Naive thymus-derived CD4-positive, alpha-beta T cell (primary cell): ENCODE measurements around the gene SKAP1. TPM values are rescaled to one million over a fixed set of nuclear protein-coding genes. Genes with fewer than 3 reads are reported as not detected.

Source experiments
- ATAC-seq: fragments of 150-1000 bp; cut with Tn5 transposase; 2 replicates; pipeline ENCODE4 v1.10.0; 2021; ENCODE audit warnings: mild to moderate bottlenecking, moderate library complexity
- CTCF ChIA-PET: fragments of 350-600 bp; sonication (Branson Sonifier 250); formaldehyde crosslinking; loops from one replicate; lab custom pipeline; 2021; ENCODE audit warnings: antibody characterized with exemption; lab: Charles Lee
- POLR2A ChIA-PET: fragments of 350-600 bp; sonication (Branson Sonifier 250); formaldehyde crosslinking; loops from one replicate; lab custom pipeline; 2021; ENCODE audit warnings: antibody characterized with exemption, inconsistent platforms; lab: Charles Lee
- DNase-seq, 9 donors: peaks; one replicate each; pipeline versions ENCODE4 v3.0.0 to v3.0.0-alpha.2; 2020 to 2022; ENCODE audit warnings: mixed read lengths in 1 of 9
- H3K27ac ChIP-seq: one replicate; pipeline ENCODE4 v1.7.0; 2013; ENCODE audit warnings: mild to moderate bottlenecking, low read depth, low read length, moderate library complexity
- H3K27me3 ChIP-seq, 2 donors: one replicate each; pipeline ENCODE4 v1.7.0; 2013; ENCODE audit warnings: low read length in 2 of 2, mild to moderate bottlenecking in 2 of 2, moderate library complexity in 2 of 2; ENCODE audit not compliant: control insufficient read depth in 2 of 2, insufficient read depth in 2 of 2
- H3K36me3 ChIP-seq, 3 experiments: 1 replicate in 2 of 3; 2 replicates in 1 of 3; pipeline ENCODE4 v1.7.0; 2013; ENCODE audit warnings: low read length in 3 of 3, mild to moderate bottlenecking in 3 of 3, moderate library complexity in 1 of 3; ENCODE audit not compliant: insufficient read depth in 3 of 3, control insufficient read depth in 2 of 3
- H3K4me1 ChIP-seq, 2 donors: one replicate each; pipeline ENCODE4 v1.7.0; 2013; ENCODE audit warnings: low read length in 2 of 2, mild to moderate bottlenecking in 2 of 2, moderate library complexity in 1 of 2; ENCODE audit not compliant: control insufficient read depth in 2 of 2, insufficient read depth in 2 of 2
- H3K4me3 ChIP-seq: 2 replicates; pipeline ENCODE4 v1.7.0; 2013; ENCODE audit warnings: mild to moderate bottlenecking, low read length
- H3K9me3 ChIP-seq, 3 experiments: 1 replicate in 2 of 3; 2 replicates in 1 of 3; pipeline ENCODE4 v1.7.0; 2013; ENCODE audit warnings: low read length in 3 of 3; ENCODE audit not compliant: control insufficient read depth in 2 of 3
- H3K27ac Mint-ChIP-seq, 9 donors: one replicate each; pipeline ENCODE4 v1.8.0; 2020 to 2022; ENCODE audit warnings: mixed read lengths in 9 of 9, mild to moderate bottlenecking in 8 of 9, moderate library complexity in 5 of 9, inconsistent platforms in 2 of 9
- H3K27me3 Mint-ChIP-seq, 5 donors: one replicate each; pipeline ENCODE4 v1.8.0; 2021 to 2022; ENCODE audit warnings: mixed read lengths in 5 of 5, mild to moderate bottlenecking in 1 of 5
- H3K36me3 Mint-ChIP-seq, 5 donors: one replicate each; pipeline ENCODE4 v1.8.0; 2020 to 2022; ENCODE audit warnings: mixed read lengths in 5 of 5, mild to moderate bottlenecking in 3 of 5, inconsistent platforms in 1 of 5
- H3K4me1 Mint-ChIP-seq, 7 donors: one replicate each; pipeline ENCODE4 v1.8.0; 2020 to 2022; ENCODE audit warnings: mixed read lengths in 7 of 7, mild to moderate bottlenecking in 3 of 7, inconsistent platforms in 1 of 7
- H3K4me3 Mint-ChIP-seq, 10 donors: one replicate each; pipeline ENCODE4 v1.8.0; 2020 to 2022; ENCODE audit warnings: mild to moderate bottlenecking in 10 of 10, mixed read lengths in 10 of 10, moderate library complexity in 6 of 10, inconsistent platforms in 2 of 10
- H3K9me3 Mint-ChIP-seq, 11 donors: one replicate each; pipeline ENCODE4 v1.8.0; 2020 to 2022; ENCODE audit warnings: mixed read lengths in 11 of 11, mild to moderate bottlenecking in 4 of 11, inconsistent platforms in 1 of 11, moderate library complexity in 1 of 11
- intact Hi-C, 2 donors: fragments of 100-400 bp; cut with micrococcal nuclease; formaldehyde crosslinking; loops; one replicate each; pipeline ENCODE4 v1.15.1; 2023
- polyA plus RNA-seq, 2 donors: library from polyadenylated mRNA; unstranded; fragments of 300-500 nt; fragmentation: Illumina TruSeq; gene quantifications; one replicate each; pipeline ENCODE4 v1.2.3, GENCODE V29; 2021
- total RNA-seq, 6 experiments: library from RNA in 5 of 6; stranded (reverse) in 5 of 6; gene quantifications; 1 replicate in 5 of 6; 2 replicates in 1 of 6; pipeline ENCODE4 v1.2.3 and lab custom pipeline; 2021 to 2026

Gene SKAP1
- total and polyA plus RNA-seq, 7 experiments from 2014 or later = 99.3 to 289 (median 109) TPM

DNA sequence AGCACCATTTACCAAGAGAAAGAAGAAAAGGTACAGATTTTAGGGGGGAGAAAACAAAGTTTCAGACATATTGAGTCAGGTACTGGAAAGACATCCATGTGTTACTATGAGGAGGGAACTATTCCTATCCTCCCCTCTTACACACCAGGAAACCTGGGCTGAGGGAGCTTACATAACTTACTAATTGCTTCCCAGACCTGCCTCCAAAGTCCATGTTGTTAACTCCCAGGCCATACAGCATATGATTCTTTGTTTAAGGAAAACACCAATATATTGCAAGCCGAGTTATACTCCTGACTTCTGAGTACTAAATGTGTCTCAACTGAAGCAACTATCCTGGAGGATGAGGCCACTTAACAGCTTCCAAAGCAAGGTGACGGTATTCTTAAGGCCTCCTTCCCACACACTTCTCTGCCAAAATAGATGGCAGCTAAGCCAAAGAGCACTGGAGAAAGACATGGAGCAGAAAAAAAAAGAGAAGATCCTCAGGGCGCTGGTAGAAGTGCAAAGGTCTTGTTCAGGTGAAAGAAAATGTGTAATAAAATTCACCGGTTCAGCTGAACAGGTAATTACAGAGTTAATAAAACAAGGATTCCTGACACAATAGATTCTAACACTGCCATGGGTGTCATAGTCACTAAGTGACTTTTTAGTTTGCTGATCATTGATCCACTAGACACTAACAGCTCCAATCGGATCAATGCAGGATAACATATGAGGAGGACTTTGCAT lies 151.1 kb downstream of the SKAP1 start:
- no peaks in the 10 kb centered on the region for H3K4me1 ChIP-seq
- H3K9me3 ChIP-seq = no peaks in the 10 kb centered on the region
- Mint-ChIP-seq H3K27me3 (no peaks in the 10 kb centered on the region), H3K9me3 (no peaks in the 10 kb centered on the region), H3K4me3 (no peak overlapping the region), H3K27ac (peak overlapping the region in 1 of 9 donors; percentile 2), H3K36me3 (peaks cover 0 to 21% (median 16%) of the 10 kb centered on the region in 5 donors), H3K4me1 (peaks cover 5 to 35% (median 23%) of the 10 kb centered on the region in 7 donors)
- H3K4me3 ChIP-seq = no peak overlapping the region
- H3K27ac ChIP-seq = no peak overlapping the region
- ChIA-PET POLR2A (interaction anchor here (0.5 kb wide), 1 partner anchor 1424 kb away, joined by 3 read pairs; no protein-coding TSS in a partner anchor), CTCF (interaction anchor here (1.2 kb wide), 1 partner anchor 13 kb away, joined by 3 read pairs; no protein-coding TSS in a partner anchor)
- H3K27me3 ChIP-seq = no peaks in the 10 kb centered on the region
- ATAC-seq (no peak), DNase-seq (no peak)
- peaks cover 0 to 8% (median 0%) of the 10 kb centered on the region in 3 experiments for H3K36me3 ChIP-seq
- intact Hi-C loops = no loop called here

GRCh38 chr17:48276776-48277175 lies 153.2 kb downstream of the SKAP1 start:
- ATAC-seq (no peak), DNase-seq (no peak)
- Mint-ChIP-seq H3K27ac (peak overlapping the region in 1 of 9 donors; percentile 41), H3K4me1 (peaks cover 3 to 33% (median 12%) of the 10 kb centered on the region in 7 donors), H3K36me3 (peaks cover 0 to 21% (median 16%) of the 10 kb centered on the region in 5 donors), H3K9me3 (no peaks in the 10 kb centered on the region), H3K27me3 (no peaks in the 10 kb centered on the region), H3K4me3 (no peak overlapping the region)
- H3K4me1 ChIP-seq = no peaks in the 10 kb centered on the region
- no peak overlapping the region for H3K27ac ChIP-seq
- ChIA-PET POLR2A (interaction anchor here (1.6 kb wide), 1 partner anchor 230 kb away, joined by 3 read pairs; no protein-coding TSS in a partner anchor), CTCF (no interaction called here)
- H3K36me3 ChIP-seq = peaks cover 0 to 8% (median 0%) of the 10 kb centered on the region in 3 experiments
- intact Hi-C loops = no loop called here
- no peak overlapping the region for H3K4me3 ChIP-seq
- no peaks in the 10 kb centered on the region for H3K9me3 ChIP-seq
- no peaks in the 10 kb centered on the region for H3K27me3 ChIP-seq

DNA sequence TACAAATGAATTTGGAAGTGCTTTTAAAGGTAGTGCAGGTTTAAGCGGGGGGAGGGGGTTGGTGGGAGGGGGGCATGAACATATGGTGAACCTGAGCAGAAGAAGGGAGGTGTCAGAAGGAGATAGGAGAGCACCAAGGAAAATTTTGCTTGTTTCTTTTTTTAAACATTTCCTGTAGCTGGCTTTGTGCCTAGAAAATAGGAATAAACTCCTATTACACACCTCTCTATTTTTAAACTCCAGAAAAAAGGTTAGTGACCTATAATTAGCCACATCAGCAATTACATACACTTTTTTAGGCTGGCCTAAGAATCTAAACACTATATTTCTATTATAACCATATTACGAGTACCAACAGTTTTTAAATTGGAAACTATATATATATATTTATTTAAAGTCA lies 159.1 kb downstream of the SKAP1 start:
- intact Hi-C loops = no loop called here
- H3K4me3 Mint-ChIP-seq = no peak overlapping the region
- DNase-seq = no peak
- no peaks in the 10 kb centered on the region for H3K36me3 ChIP-seq
- H3K4me1 Mint-ChIP-seq = peaks cover 7 to 32% (median 17%) of the 10 kb centered on the region in 7 donors
- H3K36me3 Mint-ChIP-seq = peaks cover 0 to 19% (median 8%) of the 10 kb centered on the region in 5 donors
- no peaks in the 10 kb centered on the region for H3K27me3 ChIP-seq
- no peak for ATAC-seq
- H3K9me3 Mint-ChIP-seq = no peaks in the 10 kb centered on the region
- ChIA-PET CTCF (interaction anchor here (1.2 kb wide), 1 partner anchor 8 kb away, joined by 3 read pairs; no protein-coding TSS in a partner anchor), POLR2A (no interaction called here)
- H3K9me3 ChIP-seq = no peaks in the 10 kb centered on the region
- peaks cover 0 to 2% of the 10 kb centered on the region in 2 donors for H3K4me1 ChIP-seq
- H3K27ac Mint-ChIP-seq = no peak overlapping the region
- H3K27me3 Mint-ChIP-seq = no peaks in the 10 kb centered on the region
- H3K27ac ChIP-seq = no peak overlapping the region
- no peak overlapping the region for H3K4me3 ChIP-seq

GRCh38 chr17:48269209-48269608 lies 160.8 kb downstream of the SKAP1 start:
- Histone ChIP-seq H3K4me1 (peaks cover 0 to 5% of the 10 kb centered on the region in 2 donors), H3K4me3 (no peak overlapping the region), H3K27me3 (no peaks in the 10 kb centered on the region), H3K36me3 (no peaks in the 10 kb centered on the region), H3K27ac (no peak overlapping the region), H3K9me3 (no peaks in the 10 kb centered on the region)
- Mint-ChIP-seq H3K9me3 (no peaks in the 10 kb centered on the region), H3K36me3 (peaks cover 0 to 7% (median 0%) of the 10 kb centered on the region in 5 donors), H3K27ac (no peak overlapping the region), H3K27me3 (no peaks in the 10 kb centered on the region), H3K4me3 (no peak overlapping the region), H3K4me1 (peaks cover 7 to 33% (median 14%) of the 10 kb centered on the region in 7 donors)
- no peak for DNase-seq
- no peak for ATAC-seq
- CTCF ChIA-PET = no interaction called here
- POLR2A ChIA-PET = no interaction called here
- intact Hi-C loops = no loop called here

DNA sequence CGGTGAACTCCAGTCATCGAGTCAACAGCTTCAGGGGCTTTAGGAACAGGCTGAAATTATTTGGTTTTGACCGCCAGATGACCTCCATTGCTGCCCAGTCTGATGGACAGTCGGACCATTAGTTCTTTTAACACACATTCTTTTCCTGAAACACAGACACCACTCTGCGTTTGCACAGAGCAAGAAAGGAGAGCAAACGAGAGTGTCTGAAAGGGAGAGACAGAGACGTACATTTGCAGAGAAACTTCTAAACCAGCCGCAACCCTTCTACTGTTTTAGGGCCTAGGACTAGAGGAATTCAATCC lies 166.3 kb downstream of the SKAP1 start:
- H3K27me3 ChIP-seq = no peaks in the 10 kb centered on the region
- no peaks in the 10 kb centered on the region for H3K9me3 ChIP-seq
- Mint-ChIP-seq H3K9me3 (no peaks in the 10 kb centered on the region), H3K4me1 (peaks cover 8 to 40% (median 18%) of the 10 kb centered on the region in 7 donors), H3K27ac (no peak overlapping the region), H3K27me3 (no peaks in the 10 kb centered on the region), H3K36me3 (peaks cover 0 to 17% (median 2%) of the 10 kb centered on the region in 5 donors), H3K4me3 (no peak overlapping the region)
- ATAC-seq = no peak
- DNase-seq = no peak
- H3K27ac ChIP-seq = no peak overlapping the region
- intact Hi-C loops = loop anchor here (1.0 to 5.0 kb wide), 4 partner anchors 34 to 355 kb away; partner anchors contain the start of gene HOXB5 (in 1 of the 2)
- peaks cover 0 to 5% of the 10 kb centered on the region in 2 donors for H3K4me1 ChIP-seq
- no peak overlapping the region for H3K4me3 ChIP-seq
- H3K36me3 ChIP-seq = peaks cover 0 to 3% (median 0%) of the 10 kb centered on the region in 3 experiments
- CTCF ChIA-PET = interaction anchor here (0.6 to 3.2 kb wide), 10 partner anchors 9 to 1292 kb away, joined by 3 to 10 read pairs (median 3); partner anchors contain the start of gene HOXB5
- POLR2A ChIA-PET = interaction anchor here (0.7 kb wide), 1 partner anchor 354 kb away, joined by 4 read pairs; no protein-coding TSS in a partner anchor

DNA sequence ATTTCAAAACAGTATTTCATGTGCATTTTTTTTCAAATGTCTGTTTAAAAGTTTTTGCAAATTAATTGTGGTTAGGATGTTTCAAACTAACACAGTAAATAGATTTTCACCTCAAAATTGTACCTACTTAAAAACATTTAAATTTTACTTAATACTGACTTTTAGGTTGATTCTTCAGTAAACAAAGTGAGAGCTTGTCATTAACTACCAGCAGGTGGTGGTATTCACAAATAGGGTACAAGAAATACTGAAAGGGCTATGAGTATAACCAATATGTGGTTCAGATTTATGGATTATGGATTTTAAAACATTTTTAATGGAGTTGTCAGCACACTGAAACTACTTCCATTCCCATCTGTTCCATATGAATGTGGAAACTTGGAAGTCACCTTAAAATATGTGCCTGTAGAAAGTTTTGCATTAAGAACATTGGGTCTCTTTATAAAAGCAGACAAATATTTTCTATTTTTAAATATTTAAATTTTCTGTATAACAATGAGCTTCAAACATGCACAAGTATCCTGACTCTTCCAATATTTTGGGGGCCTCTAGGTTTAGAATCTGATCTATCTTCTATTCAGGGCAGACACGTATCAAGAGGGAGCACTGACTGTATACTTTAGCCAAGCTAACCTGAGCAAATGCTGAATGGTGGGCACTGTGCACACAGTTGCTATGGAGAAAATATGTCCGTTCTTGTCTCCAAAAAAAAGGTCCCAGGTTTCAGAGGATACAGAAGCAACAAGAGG lies 166.9 kb downstream of the SKAP1 start:
- Mint-ChIP-seq H3K4me1 (peaks cover 8 to 40% (median 18%) of the 10 kb centered on the region in 7 donors), H3K4me3 (no peak overlapping the region), H3K36me3 (peaks cover 0 to 15% (median 2%) of the 10 kb centered on the region in 5 donors), H3K27ac (no peak overlapping the region), H3K9me3 (no peaks in the 10 kb centered on the region), H3K27me3 (no peaks in the 10 kb centered on the region)
- ChIA-PET POLR2A (interaction anchor here (0.7 to 0.8 kb wide), 2 partner anchors 10 to 355 kb away, joined by 4 read pairs; no protein-coding TSS in a partner anchor), CTCF (interaction anchor here (0.6 to 3.2 kb wide), 15 partner anchors 8 to 1293 kb away, joined by 3 to 10 read pairs (median 3); partner anchors contain the start of gene HOXB5)
- DNase-seq (peak in 4 of 9 donors; percentile 4 to 23 (median 7)), ATAC-seq (no peak)
- peaks cover 0 to 3% (median 0%) of the 10 kb centered on the region in 3 experiments for H3K36me3 ChIP-seq
- intact Hi-C loops = loop anchor here in 1 of 2 donors (1.0 to 5.0 kb wide), 3 partner anchors 34 to 355 kb away; partner anchors contain the start of gene HOXB5
- H3K27me3 ChIP-seq = no peaks in the 10 kb centered on the region
- H3K4me3 ChIP-seq = no peak overlapping the region
- no peak overlapping the region for H3K27ac ChIP-seq
- no peaks in the 10 kb centered on the region for H3K9me3 ChIP-seq
- peaks cover 0 to 5% of the 10 kb centered on the region in 2 donors for H3K4me1 ChIP-seq
